ENCODE results near the gene RNASET2.
"Not testable (repeated sequence)": the region's sequence is repeated elsewhere in the genome, so short reads cannot be mapped to it uniquely, and the experiment has no call there.

The RNASET2 gene

DNA sequence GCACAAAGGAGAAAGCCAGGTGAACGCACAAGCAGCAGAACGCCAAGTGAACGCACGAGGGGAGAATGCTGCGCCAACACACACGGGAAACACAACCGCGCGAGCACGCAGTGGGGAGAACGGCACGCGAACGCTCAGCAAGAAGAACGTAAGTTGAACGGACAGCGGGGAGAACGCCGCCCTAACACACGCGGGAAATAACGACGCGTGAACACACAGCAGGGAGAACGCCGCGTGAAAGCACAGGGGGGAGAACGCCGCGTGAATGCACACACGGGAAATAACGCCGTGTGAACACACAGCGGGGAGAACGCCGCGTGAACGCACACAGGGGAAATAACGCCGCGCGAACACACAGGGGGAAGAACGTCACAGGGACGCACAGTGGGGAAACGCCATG, 54.7 kb downstream of the RNASET2 start:
- no peak for DNase-seq

DNA sequence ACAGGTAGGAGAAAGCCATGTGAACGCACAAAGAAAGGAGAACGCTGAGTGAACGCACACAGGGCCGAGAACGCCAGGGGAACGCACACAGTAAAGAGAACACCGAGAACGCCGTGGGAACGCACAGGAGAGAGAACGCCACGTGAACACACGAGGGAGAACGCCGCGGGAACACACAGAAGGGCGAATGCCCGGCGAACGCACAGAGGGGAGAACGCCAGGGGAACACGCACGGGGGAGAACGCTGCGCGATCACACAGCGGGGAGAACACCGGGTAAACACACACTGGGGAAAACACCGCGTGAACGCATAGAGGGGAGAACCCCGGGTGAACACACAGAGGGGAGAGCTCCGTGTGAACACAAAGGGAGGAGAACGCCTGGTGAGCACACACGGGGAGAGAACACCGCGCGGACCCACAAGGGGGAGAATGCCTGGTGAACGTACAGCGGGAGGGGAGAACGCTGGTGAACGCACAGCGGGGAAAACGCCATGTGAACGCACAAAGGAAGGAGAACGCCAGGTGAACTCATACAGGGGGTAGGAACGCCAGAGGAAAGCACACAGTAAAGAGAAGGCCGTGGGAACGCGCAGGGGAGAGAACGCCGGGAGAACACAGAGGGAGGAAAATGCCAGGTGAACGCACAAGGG, 55.3 kb downstream of the RNASET2 start:
- no peak for DNase-seq

DNA sequence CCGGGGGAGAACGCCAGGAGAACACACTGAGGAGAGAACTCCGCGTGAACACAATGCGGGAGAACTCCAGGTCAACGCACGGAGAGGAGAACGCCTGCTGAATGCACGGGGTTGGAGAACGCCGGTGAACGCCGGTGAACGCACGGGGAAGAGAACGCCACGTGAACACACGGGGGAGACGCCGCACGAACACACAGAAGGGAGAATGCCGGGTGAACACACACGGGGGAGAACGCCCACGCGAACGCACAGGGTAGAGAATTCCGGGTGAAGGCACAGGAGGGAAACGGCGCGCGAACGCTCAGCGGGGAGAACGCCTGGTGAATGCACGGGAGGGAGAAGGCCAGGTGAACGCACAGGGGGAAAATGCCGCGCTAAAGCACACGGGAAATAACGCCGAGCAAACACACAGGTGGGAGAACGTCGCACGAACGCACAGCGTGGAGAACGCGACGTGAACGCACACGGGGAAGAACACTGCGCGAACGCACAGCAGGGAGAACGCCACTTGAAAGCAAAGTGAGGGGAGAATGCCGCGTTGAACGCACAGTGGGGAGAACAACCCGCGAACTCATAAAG, 56.1 kb downstream of the RNASET2 start:
- no peak for DNase-seq

DNA sequence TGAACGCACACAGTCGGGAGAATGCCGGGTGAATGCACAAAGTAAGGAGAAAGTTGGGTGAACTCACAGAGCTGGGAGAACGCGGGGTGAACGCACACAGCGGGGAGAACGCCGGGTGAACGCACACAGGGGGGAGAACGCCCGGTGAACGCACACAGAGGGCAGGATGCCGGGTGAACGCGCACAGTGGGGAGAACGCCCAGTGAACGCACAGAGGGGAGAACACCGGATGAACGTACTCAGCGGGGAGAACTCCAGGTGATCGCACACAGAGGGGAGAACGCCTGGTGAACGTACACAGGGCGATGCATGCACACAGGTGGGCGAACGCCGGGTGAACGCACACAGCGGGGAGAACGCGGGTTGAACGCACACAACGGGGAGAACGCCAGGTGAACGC, 57.4 kb downstream of the RNASET2 start:
- no peak for DNase-seq

DNA sequence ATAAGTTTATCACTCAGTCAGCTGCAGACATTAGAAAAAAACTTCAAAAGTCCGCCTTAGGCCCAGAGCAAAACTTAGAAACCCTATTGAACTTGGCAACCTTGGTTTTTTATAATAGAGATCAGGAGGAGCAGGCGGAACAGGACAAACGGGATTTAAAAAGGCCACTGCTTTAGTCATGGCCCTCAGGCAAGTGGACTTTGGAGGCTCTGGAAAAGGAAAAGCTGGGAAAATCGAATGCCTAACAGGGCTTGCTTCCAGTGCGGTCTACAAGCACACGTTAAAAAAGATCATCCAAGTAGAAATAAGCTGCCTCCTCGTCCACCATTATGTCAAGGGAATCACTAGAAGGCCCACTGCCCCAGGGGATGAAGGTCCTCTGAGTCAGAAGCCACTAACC, 61.7 kb downstream of the RNASET2 start:
- DNase-seq = not testable (repeated sequence)

DNA sequence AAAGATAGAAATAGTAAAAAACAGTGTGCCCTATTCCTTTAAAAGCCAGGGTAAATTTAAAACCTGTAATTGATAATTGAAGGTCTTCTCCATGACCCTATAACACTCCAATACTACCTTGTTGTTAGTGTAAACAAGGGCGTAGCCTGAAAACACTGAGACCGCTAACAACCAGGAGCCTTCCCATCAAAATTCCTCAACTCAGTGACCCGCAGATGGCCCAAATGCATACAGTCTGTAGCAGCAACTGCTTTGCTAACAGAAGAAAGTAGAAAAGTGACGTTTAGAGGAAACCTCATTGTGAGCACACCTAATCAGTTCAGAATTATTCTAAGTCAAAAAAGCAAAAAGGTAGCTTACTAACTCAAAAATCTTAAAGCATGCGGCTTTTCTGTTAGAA, 63.9 kb downstream of the RNASET2 start:
- DNase-seq = not testable (repeated sequence)

DNA sequence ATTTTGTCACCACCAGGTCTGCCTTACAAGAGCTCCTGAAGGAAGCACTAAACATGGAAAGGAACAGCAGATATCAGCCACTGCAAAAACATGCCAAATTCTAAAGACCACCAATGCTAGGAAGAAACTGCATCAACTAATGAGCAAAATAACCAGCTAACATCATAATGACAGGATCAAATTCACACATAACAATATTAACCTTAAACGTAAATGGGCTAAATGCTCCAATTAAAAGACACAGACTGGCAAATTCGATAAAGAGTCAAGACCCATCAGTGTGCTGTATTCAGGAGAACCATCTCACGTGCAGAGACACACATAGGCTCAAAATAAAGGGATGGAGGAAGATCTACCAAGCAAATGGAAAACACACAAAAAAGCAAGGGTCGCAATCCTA, 69.6 kb downstream of the RNASET2 start:
- not testable (repeated sequence) for DNase-seq

DNA sequence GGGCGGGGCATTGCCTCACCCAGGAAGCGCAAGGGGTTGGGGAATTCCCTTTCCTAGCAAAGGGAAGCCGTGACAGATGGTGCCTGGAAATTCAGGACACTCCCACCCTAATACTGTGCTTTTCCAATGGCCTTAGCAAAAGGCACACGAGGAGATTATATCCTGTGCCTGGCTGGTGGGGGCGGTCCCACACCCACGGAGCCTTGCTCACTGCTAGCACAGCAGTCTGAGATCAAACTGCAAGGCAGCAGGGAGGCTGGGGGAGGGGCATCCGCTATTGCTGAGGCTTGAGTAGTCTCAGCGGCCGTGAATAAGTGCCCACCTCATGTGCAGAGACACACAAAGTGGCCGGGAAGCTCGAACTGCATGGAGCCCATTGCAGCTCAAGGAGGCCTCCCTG, 71.4 kb downstream of the RNASET2 start:
- DNase-seq = not testable (repeated sequence)

DNA sequence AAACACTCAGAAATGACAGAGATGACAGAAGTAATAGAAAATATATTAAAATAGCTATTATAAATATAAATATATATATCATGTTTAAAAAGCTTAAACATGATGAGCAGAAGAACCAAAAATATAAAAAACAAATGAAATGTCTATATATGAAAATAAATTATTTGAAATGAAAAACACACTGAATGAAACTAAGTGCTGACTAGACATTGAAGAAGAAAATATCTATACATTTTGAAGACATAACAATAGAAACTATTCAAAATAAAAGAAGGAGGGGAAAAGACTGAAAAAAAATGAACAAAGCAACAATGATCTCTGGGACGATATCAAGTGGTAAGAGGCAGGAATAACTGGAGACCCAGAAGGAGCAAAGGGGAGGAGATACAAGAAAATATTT, 76.8 kb downstream of the RNASET2 start:
- DNase-seq = no peak

All from T-helper 2 cell (primary cell).